ENCODE results near the gene SEC22A.

Gene SEC22A

GRCh38 chr3:123258359-123258758 is 56.6 kb downstream of the SEC22A start:
- DNase-seq (ENCODE audit: low read depth in 1 of 2, low spot score in 1 of 2): no peak
- Histone ChIP-seq H3K27ac (replicated peaks) (no peak overlapping the region), H3K4me3 (replicated peaks; ENCODE audit: insufficient read depth, low read length) (no peak overlapping the region), H3K27me3 (ENCODE audit: insufficient read depth, poor library complexity, severe bottlenecking) (no peaks in the 10 kb centered on the region)
- TF ChIP-seq, protein P1, sequence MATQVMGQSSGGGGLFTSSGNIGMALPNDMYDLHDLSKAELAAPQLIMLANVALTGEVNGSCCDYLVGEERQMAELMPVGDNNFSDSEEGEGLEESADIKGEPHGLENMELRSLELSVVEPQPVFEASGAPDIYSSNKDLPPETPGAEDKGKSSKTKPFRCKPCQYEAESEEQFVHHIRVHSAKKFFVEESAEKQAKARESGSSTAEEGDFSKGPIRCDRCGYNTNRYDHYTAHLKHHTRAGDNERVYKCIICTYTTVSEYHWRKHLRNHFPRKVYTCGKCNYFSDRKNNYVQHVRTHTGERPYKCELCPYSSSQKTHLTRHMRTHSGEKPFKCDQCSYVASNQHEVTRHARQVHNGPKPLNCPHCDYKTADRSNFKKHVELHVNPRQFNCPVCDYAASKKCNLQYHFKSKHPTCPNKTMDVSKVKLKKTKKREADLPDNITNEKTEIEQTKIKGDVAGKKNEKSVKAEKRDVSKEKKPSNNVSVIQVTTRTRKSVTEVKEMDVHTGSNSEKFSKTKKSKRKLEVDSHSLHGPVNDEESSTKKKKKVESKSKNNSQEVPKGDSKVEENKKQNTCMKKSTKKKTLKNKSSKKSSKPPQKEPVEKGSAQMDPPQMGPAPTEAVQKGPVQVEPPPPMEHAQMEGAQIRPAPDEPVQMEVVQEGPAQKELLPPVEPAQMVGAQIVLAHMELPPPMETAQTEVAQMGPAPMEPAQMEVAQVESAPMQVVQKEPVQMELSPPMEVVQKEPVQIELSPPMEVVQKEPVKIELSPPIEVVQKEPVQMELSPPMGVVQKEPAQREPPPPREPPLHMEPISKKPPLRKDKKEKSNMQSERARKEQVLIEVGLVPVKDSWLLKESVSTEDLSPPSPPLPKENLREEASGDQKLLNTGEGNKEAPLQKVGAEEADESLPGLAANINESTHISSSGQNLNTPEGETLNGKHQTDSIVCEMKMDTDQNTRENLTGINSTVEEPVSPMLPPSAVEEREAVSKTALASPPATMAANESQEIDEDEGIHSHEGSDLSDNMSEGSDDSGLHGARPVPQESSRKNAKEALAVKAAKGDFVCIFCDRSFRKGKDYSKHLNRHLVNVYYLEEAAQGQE (IDR thresholded peaks at IDR 0.05; ENCODE audit: insufficient replicate concordance, low read depth): no peak
- TF ChIP-seq, protein P2, sequence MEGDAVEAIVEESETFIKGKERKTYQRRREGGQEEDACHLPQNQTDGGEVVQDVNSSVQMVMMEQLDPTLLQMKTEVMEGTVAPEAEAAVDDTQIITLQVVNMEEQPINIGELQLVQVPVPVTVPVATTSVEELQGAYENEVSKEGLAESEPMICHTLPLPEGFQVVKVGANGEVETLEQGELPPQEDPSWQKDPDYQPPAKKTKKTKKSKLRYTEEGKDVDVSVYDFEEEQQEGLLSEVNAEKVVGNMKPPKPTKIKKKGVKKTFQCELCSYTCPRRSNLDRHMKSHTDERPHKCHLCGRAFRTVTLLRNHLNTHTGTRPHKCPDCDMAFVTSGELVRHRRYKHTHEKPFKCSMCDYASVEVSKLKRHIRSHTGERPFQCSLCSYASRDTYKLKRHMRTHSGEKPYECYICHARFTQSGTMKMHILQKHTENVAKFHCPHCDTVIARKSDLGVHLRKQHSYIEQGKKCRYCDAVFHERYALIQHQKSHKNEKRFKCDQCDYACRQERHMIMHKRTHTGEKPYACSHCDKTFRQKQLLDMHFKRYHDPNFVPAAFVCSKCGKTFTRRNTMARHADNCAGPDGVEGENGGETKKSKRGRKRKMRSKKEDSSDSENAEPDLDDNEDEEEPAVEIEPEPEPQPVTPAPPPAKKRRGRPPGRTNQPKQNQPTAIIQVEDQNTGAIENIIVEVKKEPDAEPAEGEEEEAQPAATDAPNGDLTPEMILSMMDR (IDR thresholded peaks at IDR 0.05; ENCODE audit: insufficient read depth, low read length): no peak
- no peak for TF ChIP-seq SPI1 (IDR thresholded peaks at IDR 0.05; ENCODE audit: borderline replicate concordance, low read depth)
- TF ChIP-seq POLR2AphosphoS5 (IDR thresholded peaks at IDR 0.05; ENCODE audit: low read depth): no peak

DNA sequence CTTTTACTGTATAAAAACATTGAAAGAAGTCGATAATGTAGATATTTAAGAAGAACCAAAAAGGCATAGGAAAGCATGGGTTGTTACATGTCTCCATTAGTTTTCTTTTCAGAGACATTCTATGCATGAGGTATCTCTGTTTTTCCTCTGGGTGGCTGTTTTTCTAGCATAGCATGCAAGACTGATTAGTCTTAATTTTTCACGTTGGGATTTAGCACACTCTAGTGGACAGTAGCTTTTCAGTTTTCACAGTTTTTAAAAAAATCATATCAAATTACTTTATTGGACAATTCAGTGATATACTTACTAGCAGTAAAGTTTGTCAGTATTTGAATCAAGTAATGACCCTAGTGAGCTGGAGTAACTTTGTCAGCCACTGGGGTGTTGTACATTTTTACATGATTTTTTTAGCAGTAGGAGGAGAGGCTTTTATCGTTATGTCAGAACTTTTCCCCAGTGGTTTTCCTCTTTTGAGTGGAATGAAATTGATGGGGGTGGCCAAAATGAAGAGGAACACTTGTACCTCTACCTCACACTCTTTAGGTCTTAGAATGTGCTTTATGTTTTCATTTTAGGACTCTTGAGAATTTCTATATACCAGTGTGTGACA is 57.2 kb downstream of the SEC22A start:
- Histone ChIP-seq H3K4me3 (replicated peaks; ENCODE audit: insufficient read depth, low read length) (no peak overlapping the region), H3K27me3 (ENCODE audit: insufficient read depth, poor library complexity, severe bottlenecking) (no peaks in the 10 kb centered on the region), H3K27ac (replicated peaks) (no peak overlapping the region)
- peak in 1 of 2 experiments; percentile 21 for DNase-seq (ENCODE audit: low read depth in 1 of 2, low spot score in 1 of 2)
- TF ChIP-seq GABPA (IDR thresholded peaks at IDR 0.05; ENCODE audit: low read depth): no peak
- no peak for TF ChIP-seq SPI1 (IDR thresholded peaks at IDR 0.05; ENCODE audit: borderline replicate concordance, low read depth)
- TF ChIP-seq, protein P2 (IDR thresholded peaks at IDR 0.05; ENCODE audit: insufficient read depth, low read length): no peak
- no peak for TF ChIP-seq POLR2AphosphoS5 (IDR thresholded peaks at IDR 0.05; ENCODE audit: low read depth)
- TF ChIP-seq, protein P1 (IDR thresholded peaks at IDR 0.05; ENCODE audit: insufficient replicate concordance, low read depth): no peak

DNA sequence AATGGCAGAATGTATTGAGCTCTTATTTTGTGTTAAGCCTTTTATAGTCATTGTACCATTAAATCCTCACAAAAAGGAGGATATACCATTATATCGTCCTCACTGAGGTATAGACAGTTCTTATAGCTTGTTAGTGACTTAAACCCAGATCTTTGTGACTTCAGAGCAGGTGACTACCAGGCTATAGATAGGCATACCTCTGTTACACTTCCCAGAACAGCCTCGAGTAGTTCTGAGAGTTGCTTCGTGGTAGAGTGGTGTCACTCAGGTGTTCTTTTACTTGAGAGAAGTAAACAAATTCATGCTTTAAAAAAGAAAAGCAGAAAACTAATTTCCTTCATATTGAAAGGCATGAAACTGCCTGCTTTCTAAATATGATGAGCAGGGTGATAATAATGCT is 59.9 kb downstream of the SEC22A start:
- TF ChIP-seq, protein P2 (IDR thresholded peaks at IDR 0.05; ENCODE audit: insufficient read depth, low read length): no peak
- TF ChIP-seq, protein P1 (IDR thresholded peaks at IDR 0.05; ENCODE audit: insufficient replicate concordance, low read depth): no peak
- TF ChIP-seq GABPA (IDR thresholded peaks at IDR 0.05; ENCODE audit: low read depth) (no peak), SPI1 (IDR thresholded peaks at IDR 0.05; ENCODE audit: borderline replicate concordance, low read depth) (no peak), POLR2AphosphoS5 (IDR thresholded peaks at IDR 0.05; ENCODE audit: low read depth) (no peak)
- no peak overlapping the region for H3K27ac ChIP-seq (replicated peaks)
- H3K27me3 ChIP-seq (ENCODE audit: insufficient read depth, poor library complexity, severe bottlenecking): no peaks in the 10 kb centered on the region
- DNase-seq (ENCODE audit: low read depth in 1 of 2, low spot score in 1 of 2): no peak
- H3K4me3 ChIP-seq (replicated peaks; ENCODE audit: insufficient read depth, low read length): no peak overlapping the region
